Measurements from ENCODE around the gene MYO16.

MYO16 gene

DNA sequence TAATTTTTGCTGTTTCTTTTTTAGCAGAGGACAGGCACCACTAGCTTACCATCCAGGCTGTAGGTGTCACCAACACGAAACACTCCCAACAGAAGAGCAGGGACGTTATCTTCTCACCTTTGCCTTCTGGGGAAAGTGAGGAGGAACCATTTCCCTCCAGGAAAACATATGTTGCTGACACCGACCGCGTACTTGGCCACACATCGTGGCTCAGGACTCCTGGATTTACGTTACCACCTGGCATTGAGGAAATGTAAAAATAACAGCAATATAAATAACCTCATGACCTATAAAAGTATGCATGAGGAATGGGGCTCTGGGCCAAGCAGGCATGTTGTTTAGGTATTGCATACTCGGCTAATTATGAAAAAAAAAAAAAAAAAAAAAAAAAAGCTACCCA lies 525.1 kb downstream of the MYO16 start:
- no peak for DNase-seq (ENCODE audit: low spot score)

DNA sequence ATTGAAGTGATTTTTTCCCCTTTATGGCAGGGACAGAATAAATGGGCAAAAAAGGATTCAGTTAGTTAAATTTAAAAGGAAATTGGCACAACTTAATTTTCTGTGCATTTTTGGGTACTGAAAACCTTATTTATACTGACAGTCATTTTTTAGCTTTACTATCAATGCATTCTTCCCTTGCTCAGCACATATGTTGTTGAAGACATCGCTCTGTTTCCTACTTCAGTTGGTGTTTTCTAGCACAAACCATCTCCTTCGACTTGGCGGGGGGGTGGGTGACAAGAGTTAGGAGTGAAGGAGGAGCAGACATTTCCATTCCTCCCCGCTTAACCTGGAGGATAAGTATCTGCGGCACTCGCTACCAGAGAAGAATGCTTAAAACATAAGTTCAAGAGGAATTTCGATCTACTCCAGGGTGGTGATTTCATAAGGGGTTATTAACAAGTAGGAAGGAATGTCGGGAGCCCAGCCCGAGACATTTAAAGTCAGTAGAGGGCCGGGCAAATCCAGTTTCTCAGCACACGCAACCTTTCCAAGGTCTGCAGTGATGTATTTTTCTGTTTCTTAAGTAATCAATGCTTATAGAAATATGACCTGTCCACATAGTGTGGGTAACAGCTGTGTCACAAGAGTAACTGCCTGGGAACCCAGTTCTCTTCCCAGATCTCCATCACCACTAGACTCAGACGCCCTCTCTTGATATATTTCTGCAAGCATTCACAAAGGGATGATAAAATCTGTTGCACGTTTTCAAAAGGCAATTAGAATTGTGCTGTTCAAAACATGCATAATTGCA lies 525.8 kb downstream of the MYO16 start:
- DNase-seq (ENCODE audit: low spot score): no peak

DNA sequence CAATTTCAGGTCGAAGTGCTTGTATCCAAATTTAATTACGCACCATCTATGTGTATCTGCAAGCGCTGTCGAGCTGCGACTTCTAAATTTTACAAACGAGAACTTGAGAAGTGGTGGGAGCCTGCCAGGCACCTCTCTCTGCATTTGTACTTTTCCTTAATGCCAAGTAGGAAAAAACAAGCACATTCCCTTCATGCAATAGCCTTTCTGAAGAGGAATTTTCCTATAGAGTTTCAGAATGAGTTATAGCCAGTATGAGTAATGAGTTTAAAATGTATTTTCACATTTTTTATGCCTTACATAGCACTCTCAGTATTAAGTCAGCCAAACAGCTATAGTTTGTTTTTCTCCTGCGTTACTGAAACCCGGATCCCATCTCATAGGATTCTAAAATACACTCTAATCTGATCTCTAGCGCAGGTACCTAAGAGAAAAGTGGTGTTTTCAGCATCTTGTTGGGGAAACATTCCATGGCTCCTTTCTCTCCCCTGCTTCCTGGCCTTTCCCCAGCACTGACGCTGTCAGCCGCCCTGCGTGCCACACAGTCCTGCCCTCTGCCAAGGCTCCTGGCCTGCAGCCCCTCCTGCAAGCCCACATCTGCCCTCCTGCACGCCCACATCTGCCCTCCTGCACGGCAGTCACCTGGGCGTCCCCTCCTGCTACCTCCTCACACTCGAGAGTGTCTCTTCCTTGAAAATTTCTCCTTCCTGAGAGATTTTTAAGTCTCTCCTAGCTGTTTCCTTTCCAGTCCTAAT lies 526.9 kb downstream of the MYO16 start:
- DNase-seq (ENCODE audit: low spot score): no peak

DNA sequence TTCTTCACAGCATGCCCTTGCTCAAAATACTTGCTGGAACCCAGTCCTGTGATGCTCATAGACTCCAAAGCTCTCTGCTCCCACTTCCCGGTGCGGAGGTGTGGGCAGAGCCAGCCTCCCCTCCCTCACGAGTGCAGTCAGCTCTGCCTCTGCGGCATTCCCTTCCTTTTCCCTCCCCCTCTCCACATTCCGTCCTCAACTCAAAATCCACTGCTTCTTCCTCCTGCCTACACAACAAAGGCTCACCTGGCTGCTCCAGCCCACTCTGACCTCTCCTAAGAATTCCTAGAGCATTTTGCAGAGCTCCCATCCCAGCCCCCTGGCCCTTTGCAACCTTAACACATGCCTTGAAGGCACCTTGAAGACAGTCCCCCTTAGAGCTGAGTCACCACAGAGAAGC lies 527.9 kb downstream of the MYO16 start:
- DNase-seq (ENCODE audit: low spot score): no peak

DNA sequence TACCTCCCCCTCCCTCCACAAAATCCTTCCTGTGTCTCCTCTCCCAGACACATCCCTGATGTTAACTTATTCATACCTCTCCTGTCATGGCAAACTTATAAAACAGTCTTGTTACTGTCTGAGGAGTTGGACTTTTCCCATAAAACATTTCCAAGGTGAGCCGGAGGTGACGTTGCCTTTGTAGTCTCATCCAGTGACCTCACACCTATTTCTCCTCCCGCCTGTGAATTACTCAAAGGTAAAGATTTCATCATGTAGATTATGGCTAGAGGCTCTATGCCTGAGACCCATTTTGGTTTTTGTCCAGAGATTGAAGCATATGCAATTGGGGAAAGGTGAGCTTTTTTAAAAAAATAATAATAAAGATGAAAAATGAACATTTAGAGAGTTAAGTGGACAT lies 529.0 kb downstream of the MYO16 start:
- DNase-seq (ENCODE audit: low spot score): no peak

DNA sequence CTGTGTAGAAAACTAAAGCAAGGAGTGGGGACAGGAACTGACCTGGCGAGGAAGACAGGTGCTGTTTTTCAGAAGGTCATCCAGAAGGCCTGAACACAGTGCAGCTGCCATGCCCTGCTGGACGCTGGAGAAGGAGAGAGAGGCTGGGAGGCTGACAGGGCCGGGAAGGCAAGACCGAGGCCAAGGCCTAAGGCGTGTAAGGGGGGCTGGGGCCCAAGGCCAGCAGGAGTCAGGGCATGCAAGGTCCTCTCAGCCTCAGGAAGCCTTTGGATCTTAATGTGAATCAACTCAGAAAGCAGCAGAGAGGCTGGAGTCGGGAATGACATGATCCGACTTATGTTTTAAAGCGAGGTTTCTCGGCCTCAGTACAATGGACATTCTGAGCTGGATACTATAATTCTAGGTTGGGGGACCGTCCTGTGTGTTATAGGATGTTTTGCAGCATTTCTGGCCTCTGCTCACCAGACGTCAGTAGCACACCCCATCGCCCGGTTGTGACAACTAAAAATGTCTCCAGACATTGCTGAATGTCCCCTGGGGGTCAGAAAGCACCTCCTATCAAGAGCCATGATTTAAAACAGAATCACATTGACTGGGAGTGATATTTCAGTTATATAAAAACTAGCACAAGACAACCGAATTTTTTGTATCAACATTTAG lies 530.4 kb downstream of the MYO16 start:
- no peak for DNase-seq (ENCODE audit: low spot score)

DNA sequence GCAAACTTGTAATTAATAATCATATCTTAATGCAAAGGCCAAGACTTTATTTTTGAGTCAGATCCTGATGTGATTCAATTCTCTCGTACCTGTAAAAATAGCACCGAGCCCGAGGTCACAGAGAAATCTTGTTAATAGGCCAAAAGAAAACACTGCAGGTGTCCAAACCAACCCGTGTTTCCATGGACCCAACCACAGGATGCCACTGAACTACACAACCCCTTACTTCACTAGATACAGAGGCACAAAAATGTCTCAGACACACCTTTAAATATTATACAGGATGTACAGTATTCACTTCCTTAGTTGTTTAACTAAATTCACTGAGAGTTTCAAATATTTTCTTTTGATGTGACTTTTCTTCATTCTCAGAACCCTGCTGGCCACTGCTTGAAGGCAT lies 530.9 kb downstream of the MYO16 start:
- no peak for DNase-seq (ENCODE audit: low spot score)

DNA sequence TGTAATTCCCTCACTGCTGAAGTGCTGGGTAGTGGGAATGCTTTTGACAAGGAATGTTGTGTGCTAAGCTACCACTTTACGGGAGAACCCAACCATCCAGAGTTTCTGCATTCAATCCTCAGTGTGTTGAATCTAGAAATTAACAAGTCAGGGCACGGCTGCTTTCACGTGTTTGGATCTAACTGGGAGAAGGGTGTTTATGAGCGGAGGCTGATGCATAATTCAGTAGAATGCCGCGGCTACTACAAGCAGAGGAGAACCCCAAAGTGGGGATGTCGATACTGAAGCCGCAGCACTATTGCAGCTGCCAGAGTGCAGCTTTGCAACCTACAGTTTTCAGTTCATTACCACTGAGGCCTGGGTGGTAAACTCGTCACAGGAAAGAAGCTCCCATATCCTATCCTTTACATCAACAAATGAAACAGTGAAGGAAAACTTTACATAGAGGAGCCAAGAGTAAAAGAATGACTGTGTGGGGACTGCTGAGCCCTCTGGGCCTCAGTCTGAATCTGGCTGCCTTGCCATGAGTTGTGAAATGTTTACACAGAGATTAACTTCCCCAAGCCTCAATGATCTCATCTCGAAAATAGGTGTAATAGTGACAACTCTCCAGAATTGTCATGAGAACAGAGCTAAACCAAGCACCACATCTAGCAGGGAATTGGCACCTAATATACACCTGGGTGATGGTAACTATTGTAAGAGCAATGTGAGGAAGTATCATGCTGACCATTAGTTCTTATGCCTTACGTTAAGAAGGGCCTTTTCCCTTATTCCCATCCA lies 531.7 kb downstream of the MYO16 start:
- DNase-seq (ENCODE audit: low spot score): no peak

DNA sequence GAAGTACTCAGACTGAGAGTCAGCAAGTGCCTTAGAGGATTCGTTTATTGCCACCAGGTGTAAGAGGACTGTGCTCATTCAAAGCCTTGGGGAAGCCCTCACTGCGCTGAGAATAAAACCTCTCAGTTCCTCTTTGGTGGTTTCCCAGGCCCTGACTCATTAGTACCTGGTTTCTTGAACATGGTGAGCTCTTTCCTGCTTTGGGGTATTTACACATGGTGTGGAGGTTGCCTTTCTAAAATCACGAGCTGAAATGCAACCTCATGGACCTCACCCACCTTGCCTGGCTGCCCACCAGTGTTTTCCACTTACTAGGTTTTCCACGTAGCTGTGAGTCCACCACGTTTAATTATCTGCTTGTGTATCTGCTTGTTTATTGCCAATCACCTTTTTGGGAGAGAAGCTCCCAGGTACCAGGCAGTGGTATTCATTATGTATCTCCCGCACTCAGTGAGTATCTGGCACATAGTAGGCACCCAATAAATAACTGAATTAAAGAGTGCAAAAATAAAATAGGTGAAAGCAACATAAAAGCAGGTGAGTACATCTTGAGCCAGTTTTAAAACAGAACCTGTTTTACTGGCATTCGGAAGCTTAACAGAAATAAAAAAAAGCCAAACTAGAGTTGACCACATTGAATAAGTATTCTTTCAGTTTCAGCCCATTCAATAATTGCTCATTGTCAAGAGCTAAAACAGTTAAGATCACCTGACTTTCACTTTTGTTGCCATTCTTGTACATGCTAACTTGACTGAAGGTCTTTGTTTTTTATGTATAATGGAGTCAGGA lies 533.0 kb downstream of the MYO16 start:
- DNase-seq (ENCODE audit: low spot score): no peak

DNA sequence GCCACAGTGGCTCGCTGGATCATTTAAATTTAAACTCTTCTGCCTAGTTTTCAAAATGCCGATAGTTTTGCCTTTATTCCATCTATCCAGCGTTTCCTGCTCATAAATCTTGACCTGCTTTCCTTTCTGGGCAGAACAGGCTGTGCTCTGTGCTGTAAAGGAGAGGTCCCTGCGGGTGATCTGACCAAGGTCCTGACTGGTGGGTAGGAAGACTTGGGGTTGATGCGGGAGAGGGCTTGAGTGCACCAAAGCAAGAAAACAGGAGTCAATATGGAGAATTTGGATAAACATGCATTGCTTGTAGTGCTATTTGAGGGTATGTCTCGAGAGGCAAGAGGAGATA lies 533.6 kb downstream of the MYO16 start:
- DNase-seq (ENCODE audit: low spot score): no peak

DNA sequence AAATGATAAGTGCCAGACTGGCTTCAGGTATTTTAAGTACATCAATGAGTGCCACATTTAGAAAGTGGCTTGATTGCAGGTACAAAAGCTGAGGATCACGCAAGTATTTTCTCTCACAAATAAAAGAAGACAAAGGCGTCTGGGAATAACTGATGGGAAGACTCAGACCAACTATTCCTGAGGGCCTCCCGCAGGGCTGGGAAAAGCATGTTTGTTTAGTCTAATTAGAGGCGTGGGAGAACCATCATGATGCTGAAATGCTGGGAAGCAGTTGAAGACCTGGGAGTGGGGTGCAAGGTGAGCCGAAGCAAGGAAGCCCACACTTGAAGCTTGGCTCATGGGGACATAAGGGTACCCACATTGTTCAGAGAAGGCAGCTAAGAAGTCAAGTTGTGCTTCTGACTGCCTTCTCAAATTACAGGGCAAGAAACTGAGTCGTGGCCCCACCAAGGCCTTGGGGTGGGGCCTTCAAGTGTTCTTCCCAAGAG lies 536.0 kb downstream of the MYO16 start:
- no peak for DNase-seq (ENCODE audit: low spot score)

DNA sequence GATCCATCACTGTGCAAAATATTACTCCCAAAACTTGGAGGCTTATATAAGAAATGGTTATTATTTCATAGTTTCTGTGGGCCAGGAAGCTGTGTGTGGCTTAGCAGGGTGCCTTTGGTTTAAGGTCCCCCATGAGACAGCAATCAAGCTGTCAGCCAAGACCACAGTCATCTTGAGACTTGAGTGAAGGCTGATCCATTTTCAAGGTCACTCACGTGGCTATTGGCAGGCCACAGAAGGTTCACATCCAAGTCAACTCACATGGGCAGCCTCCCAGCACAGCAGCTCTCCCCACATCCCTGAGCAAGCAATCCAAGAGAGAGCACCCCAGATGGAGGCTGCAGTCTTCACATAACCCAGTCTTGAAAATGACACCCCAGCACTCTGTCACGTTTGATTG lies 537.4 kb downstream of the MYO16 start:
- DNase-seq (ENCODE audit: low spot score): no peak

DNA sequence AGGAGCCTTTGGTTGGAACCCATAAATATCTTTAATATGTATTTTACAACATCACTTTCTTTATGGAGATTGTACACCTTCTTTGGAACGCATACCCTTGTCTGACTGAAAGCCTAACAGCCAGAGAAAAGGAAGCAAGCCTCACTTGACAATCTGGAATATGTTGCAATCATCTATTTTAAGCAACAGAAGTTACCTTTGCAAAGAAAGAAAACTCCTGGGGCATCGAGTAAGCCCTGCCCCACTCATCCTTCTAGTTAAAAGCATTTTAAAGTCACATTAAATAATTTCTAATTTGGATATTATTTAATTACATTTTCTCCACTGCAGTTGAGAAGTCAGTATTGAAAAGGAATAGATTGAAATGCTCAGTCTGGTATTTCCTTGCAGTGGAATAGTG lies 542.7 kb downstream of the MYO16 start:
- DNase-seq (ENCODE audit: low spot score): no peak

DNA sequence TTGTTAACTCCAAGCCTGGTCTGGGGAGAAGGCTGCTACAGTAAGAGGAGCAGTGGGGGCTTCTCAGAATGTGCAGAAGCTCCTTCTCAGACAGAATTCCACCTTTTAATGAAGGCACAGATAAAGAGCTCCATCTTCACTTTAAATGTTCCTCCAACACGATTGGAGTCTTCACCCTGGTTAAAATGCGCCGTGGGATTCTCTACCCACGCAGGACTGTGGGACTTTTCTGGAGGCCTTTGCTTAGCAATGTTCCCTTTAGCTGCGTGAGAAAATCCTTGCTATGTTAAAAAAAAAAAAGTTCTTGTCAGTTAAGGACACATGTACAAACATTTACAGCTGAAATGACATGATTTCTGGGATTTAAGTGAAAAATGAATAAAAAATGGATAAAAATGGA lies 546.3 kb downstream of the MYO16 start:
- no peak for DNase-seq (ENCODE audit: low spot score)

DNA sequence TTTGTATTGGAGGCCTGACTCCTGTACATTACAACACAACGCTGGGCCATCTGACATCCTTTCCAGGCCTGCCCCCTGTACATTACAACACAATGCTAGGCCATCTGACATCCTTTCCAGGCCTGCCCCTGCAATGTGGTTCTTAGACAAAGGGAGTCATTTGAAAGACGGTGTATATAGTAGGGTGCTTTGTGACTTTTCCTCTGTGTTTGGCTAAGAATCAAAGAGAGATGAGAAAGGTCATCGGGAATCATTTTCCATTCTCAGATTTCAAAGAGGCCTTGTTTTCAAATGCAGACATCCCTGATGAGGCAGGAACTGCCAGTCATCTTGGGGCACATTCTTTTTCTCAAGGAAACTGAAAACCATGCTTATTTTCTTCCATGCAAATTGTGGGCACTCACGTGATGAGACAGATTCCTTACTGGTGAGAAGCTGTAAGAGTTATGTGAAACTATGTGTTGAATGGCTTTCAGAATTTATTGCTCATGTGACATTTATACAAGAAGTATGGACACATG lies 551.6 kb downstream of the MYO16 start:
- DNase-seq (ENCODE audit: low spot score): no peak

DNA sequence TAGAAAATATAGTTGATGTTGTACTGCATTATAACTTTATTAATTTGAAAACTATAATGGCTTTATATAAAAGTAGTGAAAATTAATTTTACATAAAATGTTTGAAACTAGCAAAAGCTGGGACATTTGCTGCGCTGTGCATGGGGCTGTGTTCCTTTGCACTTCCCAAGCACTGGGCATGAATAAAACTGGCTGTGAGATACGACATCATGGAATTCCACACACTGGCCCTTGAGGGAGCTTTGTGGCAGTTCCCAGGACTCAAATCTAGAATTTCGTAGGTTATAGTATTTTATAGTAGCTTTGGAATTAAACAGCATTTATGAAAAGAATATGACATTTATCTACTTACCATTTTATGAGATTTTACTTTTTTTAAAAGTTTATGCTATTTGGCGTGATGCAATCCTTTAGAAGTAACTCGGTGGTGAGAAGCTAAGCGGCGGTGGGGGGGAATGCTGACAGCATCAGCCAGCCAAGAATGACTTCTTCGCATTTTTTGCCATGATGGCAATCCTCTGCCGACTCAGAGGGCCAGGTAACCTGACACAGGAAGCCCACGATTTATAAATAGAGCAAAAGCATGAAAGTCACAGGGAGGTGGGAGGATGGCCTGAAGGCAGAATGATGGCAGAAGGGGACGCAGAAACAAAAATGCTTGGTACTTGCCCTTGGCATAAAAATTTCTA lies 553.5 kb downstream of the MYO16 start:
- DNase-seq (ENCODE audit: low spot score): no peak

DNA sequence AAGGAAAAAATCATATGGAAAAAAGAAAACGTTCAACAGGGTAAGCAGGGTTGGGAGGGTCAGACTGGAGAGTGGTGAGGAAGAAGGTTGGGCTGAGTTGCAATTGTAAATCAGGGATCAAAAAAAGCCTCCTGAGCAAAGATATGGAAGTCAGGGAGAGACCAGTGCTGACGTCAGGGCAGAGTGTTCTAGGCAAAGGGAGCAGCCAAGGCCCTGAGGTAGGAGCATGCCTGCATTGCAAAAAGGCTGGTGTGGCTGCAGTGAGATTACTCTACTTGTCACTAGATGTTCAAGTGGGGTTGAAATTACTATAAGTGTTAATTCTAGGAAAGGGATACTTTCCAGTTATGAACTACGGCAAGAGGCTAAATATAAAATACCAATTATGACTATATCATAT lies 562.0 kb downstream of the MYO16 start:
- no peak for DNase-seq (ENCODE audit: low spot score)

DNA sequence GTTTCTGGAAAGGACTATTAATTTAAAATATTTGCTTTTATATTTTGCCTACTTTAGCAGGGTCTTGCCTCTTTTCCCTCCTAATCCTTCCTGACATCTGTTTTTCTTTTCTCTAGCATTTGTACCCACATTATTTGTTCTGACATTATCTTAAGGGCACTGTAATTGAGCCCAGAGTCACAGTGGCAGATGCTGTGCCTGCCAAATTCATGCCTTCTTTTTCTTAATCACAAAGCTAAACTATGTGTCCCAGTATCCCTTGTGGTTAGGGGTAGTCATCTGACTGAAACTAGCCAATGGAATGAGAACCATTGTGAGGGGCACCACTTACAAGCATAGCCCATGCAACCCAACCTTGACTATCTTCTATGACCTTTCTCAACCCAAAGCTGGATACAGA lies 562.9 kb downstream of the MYO16 start:
- no peak for DNase-seq (ENCODE audit: low spot score)

DNA sequence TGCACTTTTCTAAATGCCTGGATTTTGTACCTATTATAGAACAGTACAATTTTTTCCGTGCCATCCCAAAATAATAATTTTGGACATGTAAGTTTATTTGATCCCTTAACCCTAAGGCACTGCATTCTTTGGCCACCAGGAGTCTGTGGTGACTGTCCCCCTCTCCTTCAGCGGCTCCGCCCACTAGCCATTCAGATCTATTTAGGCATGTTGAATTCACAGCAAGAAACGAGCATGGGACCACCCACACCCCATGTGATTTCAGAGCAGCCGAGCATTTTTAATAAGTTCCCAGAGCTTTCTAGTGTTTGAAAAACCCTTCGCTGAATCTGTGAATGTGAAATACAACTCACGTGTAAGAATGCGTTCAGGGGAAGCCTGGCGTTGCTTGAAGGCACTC lies 567.5 kb downstream of the MYO16 start:
- DNase-seq (ENCODE audit: low spot score): no peak

DNA sequence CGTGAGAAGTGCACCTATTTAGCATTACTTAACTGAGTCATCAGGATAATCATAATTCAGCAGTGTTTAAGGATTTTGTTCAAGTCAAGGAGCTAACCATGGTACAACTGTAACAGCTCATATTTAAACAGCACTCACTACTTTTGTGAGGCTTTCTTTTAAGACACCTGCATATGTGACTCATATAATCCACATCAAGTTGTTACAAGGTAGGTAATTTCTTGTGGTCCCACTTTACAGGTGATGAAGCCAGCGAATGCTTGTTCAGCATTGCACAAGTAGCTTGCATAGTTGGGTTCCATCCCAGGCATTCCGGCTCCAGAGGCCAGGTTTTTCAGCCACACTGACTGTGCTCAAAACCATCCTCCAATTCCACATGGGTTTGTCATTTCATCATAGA lies 569.2 kb downstream of the MYO16 start:
- DNase-seq (ENCODE audit: low spot score): no peak

DNA sequence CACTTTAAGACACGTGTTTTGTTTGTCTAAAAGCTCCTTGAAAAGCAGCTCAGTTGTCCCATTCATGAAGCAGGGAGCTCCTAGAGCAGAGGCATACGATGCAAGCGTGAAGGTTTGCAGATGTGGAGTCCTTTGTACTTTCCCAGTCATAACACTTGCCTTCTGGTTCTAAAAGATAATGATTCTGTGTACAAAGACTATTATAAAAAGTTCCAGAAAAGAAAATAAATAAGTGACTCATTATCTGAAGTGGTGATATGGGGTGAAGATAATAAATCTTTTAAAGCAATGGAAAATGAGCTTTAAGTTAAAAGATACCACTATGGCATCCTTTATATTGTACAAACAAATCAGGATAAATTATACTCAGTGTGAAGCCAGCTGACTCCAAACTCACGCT lies 569.9 kb downstream of the MYO16 start:
- DNase-seq (ENCODE audit: low spot score): no peak
